Dendritic cell treated with granulocyte-macrophage colony-stimulating factor and Interleukin-4, amounts not matched to agents 40 ng/mL and 50 ng/mL, for 4 days (primary cell): ENCODE results near the gene CCDC137.

Experiments
- H3K27ac Mint-ChIP-seq: one replicate; pipeline ENCODE4 v1.8.0; 2022; ENCODE audit warnings: mild to moderate bottlenecking, mixed read lengths
- H3K27me3 Mint-ChIP-seq: one replicate; pipeline ENCODE4 v1.8.0; 2022; ENCODE audit warnings: mild to moderate bottlenecking, mixed read lengths
- H3K36me3 Mint-ChIP-seq: one replicate; pipeline ENCODE4 v1.8.0; 2022; ENCODE audit warnings: low read depth, mixed read lengths
- H3K4me1 Mint-ChIP-seq: one replicate; pipeline ENCODE4 v1.8.0; 2022; ENCODE audit warnings: low read depth, mixed read lengths
- H3K4me3 Mint-ChIP-seq: one replicate; pipeline ENCODE4 v1.8.0; 2022; ENCODE audit warnings: mild to moderate bottlenecking, moderate library complexity, mixed read lengths
- H3K9me3 Mint-ChIP-seq: one replicate; pipeline ENCODE4 v1.8.0; 2022; ENCODE audit warnings: mixed read lengths
- intact Hi-C: fragments of 100-400 bp; cut with micrococcal nuclease; formaldehyde crosslinking; loops from one replicate; pipeline ENCODE4 v1.15.0; 2022

The CCDC137 gene

GRCh38 chr17:81694810-81695209 is 28.3 kb downstream of the CCDC137 start:
- intact Hi-C loops: no loop called here
- Mint-ChIP-seq H3K4me3 (no peak overlapping the region), H3K27me3 (no peaks in the 10 kb centered on the region), H3K27ac (no peak overlapping the region), H3K9me3 (no peaks in the 10 kb centered on the region), H3K4me1 (peaks cover 5% of the 10 kb centered on the region), H3K36me3 (peaks cover 100% of the 10 kb centered on the region)

- Mint-ChIP-seq H3K36me3 (peaks cover 100% of the 10 kb centered on the region), H3K27me3 (no peaks in the 10 kb centered on the region), H3K4me1 (peaks cover 5% of the 10 kb centered on the region), H3K9me3 (no peaks in the 10 kb centered on the region), H3K4me3 (no peak overlapping the region), H3K27ac (no peak overlapping the region)
- intact Hi-C loops: no loop called here
These were observed 28.7 kb downstream of the CCDC137 start for GRCh38 chr17:81695211-81695610.

GRCh38 chr17:81695801-81696200 is 29.3 kb downstream of the CCDC137 start:
- intact Hi-C loops: no loop called here
- Mint-ChIP-seq H3K4me3 (no peak overlapping the region), H3K4me1 (peaks cover 10% of the 10 kb centered on the region), H3K27me3 (no peaks in the 10 kb centered on the region), H3K27ac (no peak overlapping the region), H3K9me3 (no peaks in the 10 kb centered on the region), H3K36me3 (peaks cover 100% of the 10 kb centered on the region)

- intact Hi-C loops: no loop called here
- H3K36me3 Mint-ChIP-seq: peaks cover 100% of the 10 kb centered on the region
- H3K27ac Mint-ChIP-seq: no peak overlapping the region
These were observed 29.8 kb downstream of the CCDC137 start for GRCh38 chr17:81696218-81696941.

GRCh38 chr17:81697261-81698044 is 30.9 kb downstream of the CCDC137 start:
- H3K4me3 Mint-ChIP-seq: no peak overlapping the region
- H3K9me3 Mint-ChIP-seq: no peaks in the 10 kb centered on the region
- intact Hi-C loops: no loop called here
- H3K27ac Mint-ChIP-seq: no peak overlapping the region
- H3K36me3 Mint-ChIP-seq: peaks cover 100% of the 10 kb centered on the region
- no peaks in the 10 kb centered on the region for H3K27me3 Mint-ChIP-seq
- peaks cover 26% of the 10 kb centered on the region for H3K4me1 Mint-ChIP-seq

More at GRCh38 chr17:81696218-81696941, 29.8 kb downstream of the CCDC137 start:
- no peak overlapping the region for H3K4me3 Mint-ChIP-seq
- no peaks in the 10 kb centered on the region for H3K9me3 Mint-ChIP-seq
- H3K27me3 Mint-ChIP-seq: no peaks in the 10 kb centered on the region
- peaks cover 15% of the 10 kb centered on the region for H3K4me1 Mint-ChIP-seq

- Mint-ChIP-seq H3K36me3 (peaks cover 92% of the 10 kb centered on the region), H3K27me3 (no peaks in the 10 kb centered on the region), H3K9me3 (no peaks in the 10 kb centered on the region), H3K27ac (no peak overlapping the region), H3K4me1 (peaks cover 37% of the 10 kb centered on the region), H3K4me3 (no peak overlapping the region)
- intact Hi-C loops: no loop called here
These were observed 34.1 kb downstream of the CCDC137 start for GRCh38 chr17:81700353-81701287.

GRCh38 chr17:81701288-81702071 is 34.9 kb downstream of the CCDC137 start:
- peaks cover 92% of the 10 kb centered on the region for H3K36me3 Mint-ChIP-seq
- no peaks in the 10 kb centered on the region for H3K27me3 Mint-ChIP-seq
- no peaks in the 10 kb centered on the region for H3K9me3 Mint-ChIP-seq
- peaks cover 37% of the 10 kb centered on the region for H3K4me1 Mint-ChIP-seq
- intact Hi-C loops: loop anchor here (1.0 kb wide), 1 partner anchor 19 kb away; no protein-coding TSS in a partner anchor
- peak overlapping the region; percentile 14 for H3K4me3 Mint-ChIP-seq
- peak overlapping the region; percentile 94 for H3K27ac Mint-ChIP-seq

- Mint-ChIP-seq H3K36me3 (peaks cover 92% of the 10 kb centered on the region), H3K27ac (peak within 1 kb of the TSS; percentile 94), H3K27me3 (no peaks in the 10 kb centered on the region), H3K4me1 (peaks cover 37% of the 10 kb centered on the region), H3K4me3 (peak within 1 kb of the TSS; percentile 98), H3K9me3 (no peaks in the 10 kb centered on the region)
- intact Hi-C loops: loop anchor here (1.0 kb wide), 2 partner anchors 9 to 21 kb away; partner anchors contain the start of gene SLC25A10
These were observed 36.6 kb downstream of the CCDC137 start, which contains the start of gene MRPL12 for GRCh38 chr17:81702934-81703746. Gene MRPL12, plus strand, starts transcription at chr17:81703367. Its CDS starts 135 bp downstream, at chr17:81703502.

- Mint-ChIP-seq H3K27ac (peak overlapping the region; percentile 94), H3K4me1 (peaks cover 37% of the 10 kb centered on the region), H3K27me3 (no peaks in the 10 kb centered on the region), H3K4me3 (peak overlapping the region; percentile 98), H3K9me3 (no peaks in the 10 kb centered on the region), H3K36me3 (peaks cover 91% of the 10 kb centered on the region)
- intact Hi-C loops: loop anchor here (1.0 kb wide), 1 partner anchor 8 kb away; the partner anchor contains the start of gene SLC25A10
These were observed 37.5 kb downstream of the CCDC137 start for GRCh38 chr17:81703747-81704654.

GRCh38 chr17:81705518-81706231 is 39.1 kb downstream of the CCDC137 start:
- Mint-ChIP-seq H3K4me1 (peaks cover 35% of the 10 kb centered on the region), H3K36me3 (peaks cover 75% of the 10 kb centered on the region)
- intact Hi-C loops: no loop called here

GRCh38 chr17:81706232-81706611 is 39.7 kb downstream of the CCDC137 start:
- Mint-ChIP-seq H3K36me3 (peaks cover 70% of the 10 kb centered on the region), H3K4me3 (no peak overlapping the region)

More at GRCh38 chr17:81705518-81706231, 39.1 kb downstream of the CCDC137 start:
- H3K27ac Mint-ChIP-seq: no peak overlapping the region
- H3K9me3 Mint-ChIP-seq: no peaks in the 10 kb centered on the region
- H3K4me3 Mint-ChIP-seq: no peak overlapping the region
- H3K27me3 Mint-ChIP-seq: peaks cover under 1% of the 10 kb centered on the region

More at GRCh38 chr17:81706232-81706611, 39.7 kb downstream of the CCDC137 start:
- H3K27ac Mint-ChIP-seq: no peak overlapping the region
- intact Hi-C loops: no loop called here
- peaks cover 3% of the 10 kb centered on the region for H3K27me3 Mint-ChIP-seq
- H3K9me3 Mint-ChIP-seq: no peaks in the 10 kb centered on the region
- H3K4me1 Mint-ChIP-seq: peaks cover 35% of the 10 kb centered on the region
